Neural progenitor cell (in vitro differentiated cells): ENCODE measurements around the gene GALNT2. TPM values are rescaled to one million over a fixed set of nuclear protein-coding genes. Genes with fewer than 3 reads are reported as not detected.

Experiments
- DNase-seq: peaks from one replicate; pipeline ENCODE4 v3.0.0-alpha.2; 2016; ENCODE audit warnings: low spot score
- H2AFZ ChIP-seq: fragments of 200-600 bp; sonication (generic); replicated peaks from 2 replicates; pipeline ENCODE4 v1.6.1; 2016; ENCODE audit warnings: antibody characterized with exemption
- H3F3A ChIP-seq: fragments of 200-600 bp; sonication (generic); 2 replicates; pipeline ENCODE4 v1.6.1; 2016; ENCODE audit warnings: antibody characterized with exemption, low read depth
- H3K27ac ChIP-seq: fragments of 200-600 bp; sonication (generic); 2 replicates; pipeline ENCODE4 v1.5.1; 2016; ENCODE audit warnings: mild to moderate bottlenecking
- H3K27me3 ChIP-seq: fragments of 200-600 bp; sonication (generic); 2 replicates; pipeline ENCODE4 v1.6.1; 2016; ENCODE audit warnings: mild to moderate bottlenecking, moderate library complexity
- H3K36me3 ChIP-seq: fragments of 200-600 bp; sonication (generic); 2 replicates; pipeline ENCODE4 v1.5.1; 2016
- H3K4me1 ChIP-seq: fragments of 200-600 bp; sonication (generic); 2 replicates; pipeline ENCODE4 v1.6.1; 2016; ENCODE audit warnings: mixed run types
- H3K4me2 ChIP-seq: fragments of 200-600 bp; sonication (generic); 2 replicates; pipeline ENCODE4 v1.6.1; 2016
- H3K4me3 ChIP-seq: fragments of 200-600 bp; sonication (generic); 2 replicates; pipeline ENCODE4 v1.5.1; 2016
- H3K79me2 ChIP-seq: fragments of 200-600 bp; sonication (generic); 2 replicates; pipeline ENCODE4 v1.6.1; 2016; ENCODE audit warnings: low read depth
- H3K9ac ChIP-seq: fragments of 200-600 bp; sonication (generic); 2 replicates; pipeline ENCODE4 v1.6.1; 2016
- H3K9me3 ChIP-seq: fragments of 200-600 bp; sonication (generic); 2 replicates; pipeline ENCODE4 v1.5.1; 2016; ENCODE audit warnings: low read depth
- H4K20me1 ChIP-seq: fragments of 200-600 bp; sonication (generic); 2 replicates; pipeline ENCODE4 v1.6.1; 2016; ENCODE audit warnings: low read depth
- H3K27ac Mint-ChIP-seq: 3 replicates; pipeline ENCODE4 v1.8.0; 2021; ENCODE audit warnings: mixed read lengths
- H3K27me3 Mint-ChIP-seq: 2 replicates; pipeline ENCODE4 v1.8.0; 2022; ENCODE audit warnings: low read depth, mild to moderate bottlenecking, inconsistent platforms, moderate library complexity, mixed read lengths; ENCODE audit not compliant: insufficient read depth
- H3K36me3 Mint-ChIP-seq: 3 replicates; pipeline ENCODE4 v1.8.0; 2021; ENCODE audit warnings: mixed read lengths
- H3K4me1 Mint-ChIP-seq: 3 replicates; pipeline ENCODE4 v1.8.0; 2021; ENCODE audit warnings: mixed read lengths
- H3K4me3 Mint-ChIP-seq: 3 replicates; pipeline ENCODE4 v1.8.0; 2021; ENCODE audit warnings: mild to moderate bottlenecking, moderate library complexity, mixed read lengths
- H3K9me3 Mint-ChIP-seq: 3 replicates; pipeline ENCODE4 v1.8.0; 2020; ENCODE audit warnings: mixed read lengths
- EZH2 ChIP-seq: fragments of 200-600 bp; sonication (generic); IDR thresholded peaks from 2 replicates; pipeline ENCODE4 v1.6.1; 2017; ENCODE audit warnings: antibody characterized with exemption, mild to moderate bottlenecking, moderate library complexity
- EZH2phosphoT487 ChIP-seq: fragments of 200-600 bp; sonication (generic); IDR thresholded peaks from 2 replicates; pipeline ENCODE4 v1.6.1; 2017; ENCODE audit warnings: antibody characterized with exemption
- total RNA-seq: library from RNA; depleted of rRNA; stranded (reverse); fragments of >200 nt; gene quantifications from 2 replicates; pipeline ENCODE4 v1.2.3, GENCODE V29; 2015; ENCODE audit warnings: low replicate concordance
- TF ChIP-seq, protein P1 (sequence below): fragments of 200-600 bp; sonication (generic); IDR thresholded peaks from 2 replicates; pipeline ENCODE4 v1.5.1; 2017; ENCODE audit warnings: antibody characterized with exemption, mild to moderate bottlenecking

The GALNT2 gene
- total RNA-seq, 1 donor from 2014 or later = 37.6 TPM

DNA sequence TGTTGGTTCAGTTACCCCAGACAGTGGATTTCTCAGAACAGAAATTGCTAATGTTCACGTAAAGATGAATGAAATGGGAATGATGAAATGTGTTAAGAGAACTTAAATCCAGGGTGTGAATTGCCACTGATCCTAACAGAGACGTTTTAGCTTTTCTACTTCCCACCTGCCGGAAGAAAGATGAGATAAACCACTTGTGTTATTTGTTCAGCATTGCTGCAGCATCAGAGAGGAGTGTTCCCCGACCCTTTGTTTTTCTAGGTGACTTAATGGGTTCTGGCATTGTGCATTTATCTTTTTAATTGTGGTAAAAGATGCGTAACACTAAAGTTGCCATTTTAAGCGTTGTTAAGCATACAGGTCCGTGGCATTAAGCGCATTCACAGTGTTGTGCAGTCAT lies 122.3 kb downstream of the GALNT2 start:
- TF ChIP-seq, protein P1, sequence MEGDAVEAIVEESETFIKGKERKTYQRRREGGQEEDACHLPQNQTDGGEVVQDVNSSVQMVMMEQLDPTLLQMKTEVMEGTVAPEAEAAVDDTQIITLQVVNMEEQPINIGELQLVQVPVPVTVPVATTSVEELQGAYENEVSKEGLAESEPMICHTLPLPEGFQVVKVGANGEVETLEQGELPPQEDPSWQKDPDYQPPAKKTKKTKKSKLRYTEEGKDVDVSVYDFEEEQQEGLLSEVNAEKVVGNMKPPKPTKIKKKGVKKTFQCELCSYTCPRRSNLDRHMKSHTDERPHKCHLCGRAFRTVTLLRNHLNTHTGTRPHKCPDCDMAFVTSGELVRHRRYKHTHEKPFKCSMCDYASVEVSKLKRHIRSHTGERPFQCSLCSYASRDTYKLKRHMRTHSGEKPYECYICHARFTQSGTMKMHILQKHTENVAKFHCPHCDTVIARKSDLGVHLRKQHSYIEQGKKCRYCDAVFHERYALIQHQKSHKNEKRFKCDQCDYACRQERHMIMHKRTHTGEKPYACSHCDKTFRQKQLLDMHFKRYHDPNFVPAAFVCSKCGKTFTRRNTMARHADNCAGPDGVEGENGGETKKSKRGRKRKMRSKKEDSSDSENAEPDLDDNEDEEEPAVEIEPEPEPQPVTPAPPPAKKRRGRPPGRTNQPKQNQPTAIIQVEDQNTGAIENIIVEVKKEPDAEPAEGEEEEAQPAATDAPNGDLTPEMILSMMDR = no peak
- no peak for TF ChIP-seq EZH2
- TF ChIP-seq EZH2phosphoT487 = no peak
- Mint-ChIP-seq H3K4me1 (peaks cover 25% of the 10 kb centered on the region), H3K9me3 (peaks cover 13% of the 10 kb centered on the region), H3K4me3 (no peak overlapping the region), H3K27ac (no peak overlapping the region), H3K27me3 (peaks cover 3% of the 10 kb centered on the region), H3K36me3 (peaks cover 31% of the 10 kb centered on the region)
- Histone ChIP-seq H3K4me3 (no peak overlapping the region), H4K20me1 (peaks cover 7% of the 10 kb centered on the region), H3K9ac (no peak overlapping the region), H3K9me3 (no peaks in the 10 kb centered on the region), H3K4me2 (no peak overlapping the region), H3K27ac (no peak overlapping the region), H3K27me3 (no peaks in the 10 kb centered on the region), H3K4me1 (peaks cover 13% of the 10 kb centered on the region), H3K79me2 (no peaks in the 10 kb centered on the region), H2AFZ (no peak overlapping the region), H3F3A (no peaks in the 10 kb centered on the region), H3K36me3 (no peaks in the 10 kb centered on the region)
- no peak for DNase-seq

DNA sequence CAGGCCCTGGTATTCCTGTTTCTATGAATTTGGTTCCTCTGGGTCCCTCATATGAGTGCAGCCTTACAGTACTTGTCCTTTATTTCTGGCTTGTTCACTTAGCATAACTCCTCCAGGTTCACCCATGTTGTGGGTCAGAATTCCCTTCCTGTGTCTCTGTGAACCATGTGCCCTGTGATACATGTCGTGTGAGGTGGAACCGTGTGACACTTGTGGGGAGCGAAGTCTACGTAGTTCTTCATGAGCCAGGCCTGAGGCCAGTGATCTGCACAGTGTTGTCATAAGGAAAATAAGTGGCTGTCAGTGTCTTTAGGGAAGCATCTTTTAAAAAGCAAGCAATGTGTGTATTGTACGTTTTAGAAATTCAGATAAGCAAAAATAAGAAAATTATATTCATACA lies 122.8 kb downstream of the GALNT2 start:
- Histone ChIP-seq H2AFZ (no peak overlapping the region), H3K4me1 (peaks cover 13% of the 10 kb centered on the region), H4K20me1 (peaks cover 12% of the 10 kb centered on the region), H3K4me2 (no peak overlapping the region), H3K4me3 (no peak overlapping the region), H3K36me3 (no peaks in the 10 kb centered on the region), H3K27me3 (no peaks in the 10 kb centered on the region), H3K9ac (no peak overlapping the region), H3K27ac (no peak overlapping the region), H3K79me2 (no peaks in the 10 kb centered on the region), H3K9me3 (no peaks in the 10 kb centered on the region), H3F3A (no peaks in the 10 kb centered on the region)
- no peak for TF ChIP-seq EZH2phosphoT487
- Mint-ChIP-seq H3K36me3 (peaks cover 26% of the 10 kb centered on the region), H3K27ac (no peak overlapping the region), H3K27me3 (peaks cover 3% of the 10 kb centered on the region), H3K4me3 (no peak overlapping the region), H3K9me3 (peaks cover 8% of the 10 kb centered on the region), H3K4me1 (peaks cover 28% of the 10 kb centered on the region)
- DNase-seq = no peak

DNA sequence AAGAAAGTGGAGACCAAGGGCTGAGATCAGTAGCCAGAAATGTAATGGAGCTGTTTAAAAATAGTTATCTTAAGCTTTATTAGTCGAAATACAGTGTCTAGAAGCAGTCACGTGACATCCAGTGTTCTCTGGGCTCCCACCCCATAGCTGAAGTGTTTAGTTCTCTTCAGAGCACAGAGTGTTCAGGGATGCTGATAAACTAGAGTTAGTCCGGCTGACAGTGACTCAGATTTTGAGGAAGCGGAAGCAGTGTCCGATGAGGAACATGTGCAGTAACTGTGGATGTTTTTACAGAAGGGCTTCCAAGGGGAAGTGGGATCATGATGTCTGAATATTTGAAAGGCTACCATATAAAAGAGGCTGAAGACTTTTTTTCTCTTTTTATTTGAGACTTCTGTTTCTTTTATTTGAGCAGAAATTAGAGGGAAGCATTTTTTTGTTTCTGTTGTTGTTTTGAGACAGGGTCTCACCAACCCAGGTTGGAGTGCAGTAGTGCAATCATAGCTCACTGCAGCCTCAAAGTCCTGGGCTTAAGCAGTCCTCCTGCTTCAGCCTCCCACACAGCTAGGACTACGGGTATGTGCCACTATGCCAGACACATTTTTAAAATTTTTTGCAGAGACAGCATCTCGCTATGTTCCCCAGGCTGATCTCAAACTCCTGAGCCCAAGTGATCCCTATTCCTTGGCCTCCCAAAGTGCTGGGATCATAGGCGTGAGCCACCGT lies 124.2 kb downstream of the GALNT2 start:
- H3K9ac ChIP-seq = no peak overlapping the region
- no peaks in the 10 kb centered on the region for H3K79me2 ChIP-seq
- no peak overlapping the region for H2AFZ ChIP-seq
- DNase-seq = no peak
- no peak overlapping the region for H3K4me3 ChIP-seq
- peaks cover 19% of the 10 kb centered on the region for H3K36me3 Mint-ChIP-seq
- H3K27me3 Mint-ChIP-seq = peaks cover 3% of the 10 kb centered on the region
- H4K20me1 ChIP-seq = peaks cover 13% of the 10 kb centered on the region
- H3K9me3 ChIP-seq = no peaks in the 10 kb centered on the region
- TF ChIP-seq EZH2 (no peak), EZH2phosphoT487 (no peak)
- TF ChIP-seq, protein P1 = no peak
- peaks cover 10% of the 10 kb centered on the region for H3K4me1 ChIP-seq
- no peaks in the 10 kb centered on the region for H3F3A ChIP-seq
- H3K27me3 ChIP-seq = no peaks in the 10 kb centered on the region
- H3K4me2 ChIP-seq = no peak overlapping the region
- H3K27ac ChIP-seq = no peak overlapping the region
- H3K4me1 Mint-ChIP-seq = peaks cover 21% of the 10 kb centered on the region
- H3K9me3 Mint-ChIP-seq = peaks cover 4% of the 10 kb centered on the region
- no peak overlapping the region for H3K27ac Mint-ChIP-seq
- H3K36me3 ChIP-seq = no peaks in the 10 kb centered on the region
- H3K4me3 Mint-ChIP-seq = no peak overlapping the region

DNA sequence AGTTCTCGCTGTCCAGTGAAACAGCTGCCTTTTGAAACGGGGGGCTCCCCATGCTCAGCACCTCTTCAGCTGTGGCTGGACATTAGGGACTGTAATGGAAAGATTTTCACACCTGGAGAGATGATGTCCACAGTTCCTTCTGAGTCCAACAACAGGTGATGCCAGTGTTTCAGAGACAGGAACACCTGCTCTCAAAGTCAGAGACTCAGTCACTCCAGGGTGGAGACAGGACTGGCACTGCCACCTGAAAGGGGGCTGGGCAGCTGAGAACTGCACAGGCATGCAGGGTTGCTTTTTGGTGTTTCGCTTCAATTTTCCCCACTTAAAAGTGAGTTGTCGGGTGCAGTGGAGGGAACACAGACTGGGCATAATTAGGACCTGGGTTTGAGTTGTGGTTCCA lies 124.8 kb downstream of the GALNT2 start:
- Histone ChIP-seq H3K4me3 (no peak overlapping the region), H3F3A (no peaks in the 10 kb centered on the region), H3K79me2 (no peaks in the 10 kb centered on the region), H3K9ac (no peak overlapping the region), H3K4me2 (no peak overlapping the region), H4K20me1 (peaks cover 19% of the 10 kb centered on the region), H3K27me3 (no peaks in the 10 kb centered on the region), H3K9me3 (no peaks in the 10 kb centered on the region), H3K36me3 (no peaks in the 10 kb centered on the region), H2AFZ (no peak overlapping the region), H3K4me1 (peaks cover 10% of the 10 kb centered on the region), H3K27ac (no peak overlapping the region)
- Mint-ChIP-seq H3K4me3 (no peak overlapping the region), H3K27me3 (peaks cover 3% of the 10 kb centered on the region), H3K9me3 (peaks cover 4% of the 10 kb centered on the region), H3K36me3 (peaks cover 15% of the 10 kb centered on the region), H3K27ac (no peak overlapping the region), H3K4me1 (peaks cover 21% of the 10 kb centered on the region)
- no peak for DNase-seq
- TF ChIP-seq, protein P1 = no peak
- TF ChIP-seq EZH2phosphoT487 (no peak), EZH2 (no peak)
